ENCODE results near the gene KSR1. TPM values are rescaled to one million over a fixed set of nuclear protein-coding genes. Genes with fewer than 3 reads are reported as not detected.

The KSR1 gene
- total and polyA plus RNA-seq, 8 donors: 2.7 to 32.1 (median 13.6) TPM

DNA sequence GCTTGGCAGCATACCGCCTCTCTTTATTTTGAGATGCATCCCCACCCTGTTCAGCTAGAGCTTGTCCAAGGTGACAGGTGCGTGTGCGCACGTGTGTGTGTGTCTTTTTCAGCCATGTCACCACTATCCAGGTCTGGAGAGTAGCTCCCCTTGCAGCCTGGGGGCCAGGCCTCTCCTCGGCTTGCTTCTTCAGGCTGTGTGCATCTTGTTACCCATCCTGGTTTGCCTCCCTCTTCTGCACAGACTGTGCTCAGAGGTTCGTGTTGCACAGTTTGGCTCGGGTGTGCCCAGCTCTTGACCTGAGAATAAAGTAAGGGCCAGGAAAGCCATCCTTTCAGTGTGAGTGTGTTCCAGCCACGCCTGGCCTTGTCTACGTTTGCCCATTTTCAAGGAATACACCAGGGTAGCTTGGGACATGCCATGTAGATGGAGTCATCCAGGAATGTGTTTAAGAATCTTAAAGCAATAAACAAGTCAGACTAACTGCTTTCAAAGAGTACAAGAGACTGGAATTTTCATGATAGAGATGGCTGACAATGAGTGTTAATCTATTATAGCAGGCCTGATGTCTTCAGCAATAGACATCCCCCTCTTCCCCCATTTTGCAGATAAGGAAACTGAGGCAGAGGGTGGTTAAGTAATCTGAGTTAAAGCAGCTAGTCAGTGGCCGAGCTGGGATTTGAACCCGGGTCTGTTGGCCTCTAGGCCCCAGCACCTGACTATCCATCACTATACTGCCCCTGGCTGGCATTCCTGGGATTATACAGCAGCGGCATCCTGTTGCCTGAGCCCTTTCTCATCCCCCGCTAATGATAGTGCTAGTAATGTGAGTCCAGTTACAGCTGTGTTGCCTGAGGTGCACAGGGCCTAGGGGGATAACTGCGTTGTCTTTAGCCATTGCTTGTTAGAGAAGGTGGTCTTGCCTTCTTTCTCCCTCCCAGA, 77.9 kb downstream of the KSR1 start:
- no peak for DNase-seq
- Histone ChIP-seq H3K27me3 (no peaks in the 10 kb centered on the region), H3K9me3 (no peaks in the 10 kb centered on the region), H3K4me1 (peaks cover 20 to 72% (median 46%) of the 10 kb centered on the region in 4 donors), H3K4me3 (no peak overlapping the region), H3K36me3 (no peaks in the 10 kb centered on the region), H3K27ac (no peak overlapping the region)
- no peak for TF ChIP-seq POLR2A (IDR thresholded peaks at IDR 0.05)
- no peak for TF ChIP-seq EP300 (IDR thresholded peaks at IDR 0.05)
- no peak for TF ChIP-seq POLR2AphosphoS5 (IDR thresholded peaks at IDR 0.05)
- TF ChIP-seq, protein P1, sequence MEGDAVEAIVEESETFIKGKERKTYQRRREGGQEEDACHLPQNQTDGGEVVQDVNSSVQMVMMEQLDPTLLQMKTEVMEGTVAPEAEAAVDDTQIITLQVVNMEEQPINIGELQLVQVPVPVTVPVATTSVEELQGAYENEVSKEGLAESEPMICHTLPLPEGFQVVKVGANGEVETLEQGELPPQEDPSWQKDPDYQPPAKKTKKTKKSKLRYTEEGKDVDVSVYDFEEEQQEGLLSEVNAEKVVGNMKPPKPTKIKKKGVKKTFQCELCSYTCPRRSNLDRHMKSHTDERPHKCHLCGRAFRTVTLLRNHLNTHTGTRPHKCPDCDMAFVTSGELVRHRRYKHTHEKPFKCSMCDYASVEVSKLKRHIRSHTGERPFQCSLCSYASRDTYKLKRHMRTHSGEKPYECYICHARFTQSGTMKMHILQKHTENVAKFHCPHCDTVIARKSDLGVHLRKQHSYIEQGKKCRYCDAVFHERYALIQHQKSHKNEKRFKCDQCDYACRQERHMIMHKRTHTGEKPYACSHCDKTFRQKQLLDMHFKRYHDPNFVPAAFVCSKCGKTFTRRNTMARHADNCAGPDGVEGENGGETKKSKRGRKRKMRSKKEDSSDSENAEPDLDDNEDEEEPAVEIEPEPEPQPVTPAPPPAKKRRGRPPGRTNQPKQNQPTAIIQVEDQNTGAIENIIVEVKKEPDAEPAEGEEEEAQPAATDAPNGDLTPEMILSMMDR (IDR thresholded peaks at IDR 0.05): no peak
- WGBS, 5 donors: 77 to 91% (median 90%) methylated on average over 14 of the region's 14 CpGs
- intact Hi-C loops (cut with DNase I; ENCODE audit: low total_unique reads): no loop called here

DNA sequence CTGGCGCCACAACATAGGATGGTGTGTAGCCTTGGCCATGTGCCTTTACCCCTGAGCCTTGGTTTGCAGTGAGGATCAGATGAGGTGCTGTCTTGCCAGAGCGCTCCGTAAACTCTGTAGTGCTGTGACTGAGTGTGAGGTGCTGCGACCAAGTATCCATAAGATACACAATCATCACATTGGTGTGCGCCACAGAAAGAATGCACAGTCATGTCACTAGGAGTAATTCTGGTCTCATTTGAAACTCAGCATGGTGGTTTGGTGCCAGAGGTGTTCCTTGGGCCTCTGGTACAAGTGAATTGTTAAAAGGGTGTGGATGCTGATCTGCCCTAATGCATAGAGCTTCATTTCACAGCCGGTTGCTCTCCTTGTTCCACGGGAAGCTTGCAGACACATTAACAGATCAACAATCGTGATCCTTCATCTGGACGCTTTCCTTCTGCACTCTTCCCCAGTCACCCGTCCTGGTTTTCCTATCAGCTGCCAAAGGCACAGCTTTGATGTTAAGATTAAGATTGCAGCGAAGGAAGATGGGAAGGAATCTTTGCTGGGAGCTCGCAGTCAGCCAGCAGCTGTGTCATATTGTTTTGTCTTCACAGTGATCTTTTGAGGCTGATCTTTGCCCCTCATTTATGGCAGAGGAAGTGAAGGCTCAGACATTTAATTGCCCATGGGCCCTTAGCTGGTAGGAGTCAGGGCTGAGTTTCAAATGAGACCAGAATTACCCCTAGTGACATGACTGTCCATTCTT, 79.1 kb downstream of the KSR1 start:
- Histone ChIP-seq H3K9me3 (no peaks in the 10 kb centered on the region), H3K4me3 (no peak overlapping the region), H3K27ac (peak overlapping the region in 2 of 5 donors; percentile 10 to 18), H3K4me1 (peaks cover 23 to 72% (median 50%) of the 10 kb centered on the region in 4 donors), H3K36me3 (no peaks in the 10 kb centered on the region), H3K27me3 (no peaks in the 10 kb centered on the region)
- DNase-seq: peak in 1 of 2 donors; percentile 38
- TF ChIP-seq POLR2A (IDR thresholded peaks at IDR 0.05) (no peak), EP300 (IDR thresholded peaks at IDR 0.05) (no peak), POLR2AphosphoS5 (IDR thresholded peaks at IDR 0.05) (no peak)
- TF ChIP-seq, protein P1 (IDR thresholded peaks at IDR 0.05): no peak
- intact Hi-C loops (cut with DNase I; ENCODE audit: low total_unique reads): no loop called here
- WGBS, 5 donors: 73 to 83% (median 81%) methylated on average over 12 of the region's 12 CpGs

DNA sequence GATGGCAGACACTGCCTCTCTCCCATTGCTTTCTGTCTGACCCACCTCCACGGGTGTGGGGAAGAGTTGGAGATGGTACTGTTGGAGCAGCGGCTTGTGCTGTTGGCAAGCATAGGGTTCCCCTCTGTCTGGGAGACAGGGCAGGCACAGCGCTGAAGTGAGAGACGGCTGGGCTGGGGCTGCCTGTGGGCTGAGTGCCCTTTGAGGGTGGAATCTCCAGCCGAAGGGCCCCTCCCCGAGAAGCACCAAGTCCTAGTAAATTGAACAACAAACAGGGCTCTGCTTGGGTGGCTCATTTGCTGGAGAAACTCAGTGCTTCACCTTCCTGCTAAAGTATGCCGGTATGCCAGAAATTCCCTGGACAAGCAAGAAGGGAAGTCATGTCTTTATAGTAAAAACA, 79.7 kb downstream of the KSR1 start:
- WGBS, 5 donors: 67 to 79% (median 70%) methylated on average over 5 to 7 of the region's 7 CpGs
- no peak overlapping the region for H3K4me3 ChIP-seq
- peaks cover 23 to 72% (median 50%) of the 10 kb centered on the region in 4 donors for H3K4me1 ChIP-seq
- no peaks in the 10 kb centered on the region for H3K9me3 ChIP-seq
- no peaks in the 10 kb centered on the region for H3K36me3 ChIP-seq
- no peak for TF ChIP-seq POLR2A (IDR thresholded peaks at IDR 0.05)
- TF ChIP-seq, protein P1 (IDR thresholded peaks at IDR 0.05): no peak
- no peak for TF ChIP-seq EP300 (IDR thresholded peaks at IDR 0.05)
- no peak for TF ChIP-seq POLR2AphosphoS5 (IDR thresholded peaks at IDR 0.05)
- H3K27ac ChIP-seq: peak overlapping the region in 2 of 5 donors; percentile 10 to 18
- intact Hi-C loops (cut with DNase I; ENCODE audit: low total_unique reads): no loop called here
- no peak for DNase-seq
- H3K27me3 ChIP-seq: no peaks in the 10 kb centered on the region

DNA sequence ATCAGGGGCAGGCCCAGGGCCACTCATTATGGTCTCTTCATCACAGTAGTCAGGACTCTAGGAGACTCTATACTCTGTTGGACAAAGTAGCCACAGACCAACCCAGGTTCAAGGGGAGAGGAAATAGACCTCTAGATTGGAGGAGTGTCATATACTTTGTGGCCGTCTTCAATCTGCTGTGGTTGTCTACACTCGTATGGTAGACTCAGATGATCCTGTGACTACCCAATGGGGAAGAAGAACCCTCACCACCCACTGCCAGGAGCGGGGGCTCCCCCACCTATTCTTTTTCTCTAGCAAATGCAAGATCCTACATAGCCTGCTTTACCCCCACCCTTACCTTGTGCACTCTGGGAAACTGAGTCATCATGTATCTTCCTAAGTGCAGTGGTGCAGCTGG, 80.5 kb downstream of the KSR1 start:
- Histone ChIP-seq H3K4me1 (peaks cover 21 to 72% (median 49%) of the 10 kb centered on the region in 4 donors), H3K9me3 (no peaks in the 10 kb centered on the region), H3K27ac (no peak overlapping the region), H3K27me3 (no peaks in the 10 kb centered on the region), H3K4me3 (no peak overlapping the region), H3K36me3 (no peaks in the 10 kb centered on the region)
- no peak for TF ChIP-seq POLR2AphosphoS5 (IDR thresholded peaks at IDR 0.05)
- TF ChIP-seq EP300 (IDR thresholded peaks at IDR 0.05): no peak
- TF ChIP-seq, protein P1 (IDR thresholded peaks at IDR 0.05): no peak
- TF ChIP-seq POLR2A (IDR thresholded peaks at IDR 0.05): no peak
- no peak for DNase-seq
- intact Hi-C loops (cut with DNase I; ENCODE audit: low total_unique reads): no loop called here
- 85 to 91% (median 87%) methylated on average over 3 of the region's 3 CpGs for WGBS, 5 donors
